IPS-NIHi11 (cell line): Measurements from ENCODE around the gene DGKZ.
A peak's percentile ranks its signal among the peaks of the same experiment; 100 is the strongest.

Source experiments
- DNase-seq: peaks from one replicate; pipeline ENCODE4 v3.0.0; 2012; ENCODE audit warnings: mixed read lengths, low spot score

The DGKZ gene

GRCh38 chr11:46347637-46348311, 511 bp downstream of the DGKZ start:
- no peak for DNase-seq

GRCh38 chr11:46348566-46349401, 1.5 kb downstream of the DGKZ start:
- DNase-seq = no peak

- DNase-seq = no peak
These were observed 3.4 kb downstream of the DGKZ start for GRCh38 chr11:46350695-46351094.

GRCh38 chr11:46351148-46351547, 3.9 kb downstream of the DGKZ start:
- no peak for DNase-seq

GRCh38 chr11:46351606-46352005, 4.3 kb downstream of the DGKZ start:
- DNase-seq = no peak

GRCh38 chr11:46352063-46352841, 5.0 kb downstream of the DGKZ start:
- peak; percentile 80 for DNase-seq

GRCh38 chr11:46353698-46354097, 6.4 kb downstream of the DGKZ start:
- no peak for DNase-seq

GRCh38 chr11:46356924-46357482, 9.7 kb downstream of the DGKZ start:
- DNase-seq = no peak

GRCh38 chr11:46357483-46357936, 10.2 kb downstream of the DGKZ start:
- no peak for DNase-seq

- no peak for DNase-seq
These were observed 12.7 kb downstream of the DGKZ start for GRCh38 chr11:46359953-46360352.

- no peak for DNase-seq
These were observed 13.6 kb downstream of the DGKZ start for GRCh38 chr11:46360878-46361277.

GRCh38 chr11:46361283-46362155, 14.3 kb downstream of the DGKZ start:
- peak; percentile 54 for DNase-seq

- no peak for DNase-seq
These were observed 15.1 kb downstream of the DGKZ start for GRCh38 chr11:46362156-46363030.

GRCh38 chr11:46363031-46363407, 15.8 kb downstream of the DGKZ start:
- DNase-seq = peak; percentile 60

GRCh38 chr11:46363455-46364005, 16.3 kb downstream of the DGKZ start:
- DNase-seq = no peak

- no peak for DNase-seq
These were observed 16.8 kb downstream of the DGKZ start for GRCh38 chr11:46364056-46364455.

GRCh38 chr11:46364791-46365190, 17.5 kb downstream of the DGKZ start:
- no peak for DNase-seq

- DNase-seq = no peak
These were observed 19.0 kb downstream of the DGKZ start for GRCh38 chr11:46366260-46366659.

- no peak for DNase-seq
These were observed 19.4 kb downstream of the DGKZ start for GRCh38 chr11:46366661-46367161.
